HepG2 (cell line): ENCODE measurements around the gene CIB2. TPM values are rescaled to one million over a fixed set of nuclear protein-coding genes. Genes with fewer than 3 reads are reported as not detected.

Source experiments
- ATF5 ChIP-seq: sonication (generic); formaldehyde crosslinking; IDR thresholded peaks from 2 replicates; pipeline ENCODE4 v1.4.0; 2020; ENCODE audit warnings: mild to moderate bottlenecking, low read depth, missing genetic modification reagents
- ATF7 ChIP-seq, 2 experiments: fragments of 450-650 bp in 1 of 2; sonication (generic) in 1 of 2; formaldehyde crosslinking in 1 of 2; IDR thresholded peaks; 2 replicates each; pipeline versions ENCODE4 v1.4.0 to v1.6.1; 2016 to 2020; ENCODE audit warnings: antibody characterized with exemption in 1 of 2, mild to moderate bottlenecking in 1 of 2, missing genetic modification reagents in 1 of 2
- CENPX ChIP-seq: sonication (generic); formaldehyde crosslinking; IDR thresholded peaks from 2 replicates; pipeline ENCODE4 v1.9.0; 2021; ENCODE audit warnings: mild to moderate bottlenecking, missing genetic modification reagents, moderate library complexity
- CREB1 ChIP-seq, 2 experiments: fragments of 450-650 bp in 1 of 2; IDR thresholded peaks; 2 replicates each; pipeline ENCODE4 v1.6.1; 2016 to 2017; ENCODE audit warnings: control low read depth in 1 of 2, mild to moderate bottlenecking in 1 of 2, missing compliant biosample characterization in 1 of 2, missing genetic modification characterization in 1 of 2
- ELF1 ChIP-seq: sonication (generic); formaldehyde crosslinking; IDR thresholded peaks from 2 replicates; pipeline ENCODE4 v1.4.0; 2020; ENCODE audit warnings: missing genetic modification reagents
- ELF4 ChIP-seq: sonication (generic); formaldehyde crosslinking; IDR thresholded peaks from 2 replicates; pipeline ENCODE4 v1.5.0; 2020; ENCODE audit warnings: missing genetic modification reagents, mild to moderate bottlenecking, moderate library complexity, borderline replicate concordance
- GLI4 ChIP-seq: sonication (generic); formaldehyde crosslinking; IDR thresholded peaks from 2 replicates; pipeline ENCODE4 v1.5.1; 2020; ENCODE audit warnings: missing genetic modification reagents, mild to moderate bottlenecking, moderate library complexity, borderline replicate concordance
- HMGA1 ChIP-seq: sonication (generic); formaldehyde crosslinking; conservative IDR thresholded peaks from 2 replicates; pipeline ENCODE4 v1.4.0; 2020; ENCODE audit warnings: missing genetic modification reagents
- IKZF4 ChIP-seq: sonication (generic); formaldehyde crosslinking; IDR thresholded peaks from 2 replicates; pipeline ENCODE4 v1.5.1; 2020; ENCODE audit warnings: borderline replicate concordance, mild to moderate bottlenecking, low read depth, missing genetic modification reagents; ENCODE audit errors: not compliant biosample characterization
- MXD3 ChIP-seq: IDR thresholded peaks from 2 replicates; pipeline ENCODE4 v1.6.1; 2016; ENCODE audit warnings: mild to moderate bottlenecking, missing biosample characterization, missing genetic modification reagents
- NKX3-1 ChIP-seq: sonication (generic); formaldehyde crosslinking; IDR thresholded peaks from 2 replicates; pipeline ENCODE4 v1.5.0; 2020; ENCODE audit warnings: missing genetic modification reagents
- NR2F1 ChIP-seq, 2 experiments: fragments of 450-650 bp in 1 of 2; formaldehyde crosslinking in 1 of 2; IDR thresholded peaks; 2 replicates each; pipeline versions ENCODE4 v1.5.0 to v1.6.1; 2016 to 2020; ENCODE audit warnings: mild to moderate bottlenecking in 1 of 2, missing compliant biosample characterization in 1 of 2, missing genetic modification reagents in 1 of 2, moderate library complexity in 1 of 2
- PRDM4 ChIP-seq: sonication (generic); formaldehyde crosslinking; IDR thresholded peaks from 2 replicates; pipeline ENCODE4 v1.9.0; 2021; ENCODE audit warnings: missing genetic modification reagents, borderline replicate concordance
- SALL1 ChIP-seq: sonication (generic); formaldehyde crosslinking; IDR thresholded peaks from 2 replicates; pipeline ENCODE4 v1.8.0; 2022; ENCODE audit warnings: mild to moderate bottlenecking, missing genetic modification reagents
- SAP130 ChIP-seq: IDR thresholded peaks from 2 replicates; pipeline ENCODE4 v1.6.1; 2016; ENCODE audit warnings: low read depth
- TAF1 ChIP-seq: sonication (generic); formaldehyde crosslinking; IDR thresholded peaks from 2 replicates; pipeline ENCODE4 v1.4.0; 2020; ENCODE audit warnings: missing genetic modification reagents
- TBL1XR1 ChIP-seq: fragments of 150-350 bp; IDR thresholded peaks from 2 replicates; pipeline ENCODE4 v1.6.1; 2014; ENCODE audit warnings: borderline replicate concordance, low read length; ENCODE audit not compliant: partially characterized antibody
- USF2 ChIP-seq, 2 experiments: sonication (generic) in 1 of 2; formaldehyde crosslinking in 1 of 2; IDR thresholded peaks; 2 replicates each; pipeline versions ENCODE4 v1.5.1 to v1.6.1; 2011 to 2020; ENCODE audit warnings: borderline replicate concordance in 1 of 2, low read depth in 1 of 2, low read length in 1 of 2, mild to moderate bottlenecking in 1 of 2, missing genetic modification reagents in 1 of 2, moderate library complexity in 1 of 2
- ZEB1 ChIP-seq: IDR thresholded peaks from 2 replicates; pipeline ENCODE4 v1.6.1; 2012; ENCODE audit warnings: mild to moderate bottlenecking, low read depth, inconsistent platforms; ENCODE audit not compliant: insufficient replicate concordance
- ZNF224 ChIP-seq: sonication (generic); formaldehyde crosslinking; IDR thresholded peaks from 2 replicates; pipeline ENCODE4 v1.5.0; 2020; ENCODE audit warnings: mild to moderate bottlenecking, missing genetic modification reagents
- ZNF329 ChIP-seq: sonication (generic); formaldehyde crosslinking; IDR thresholded peaks from 2 replicates; pipeline ENCODE4 v1.9.0; 2021; ENCODE audit warnings: low read depth, mild to moderate bottlenecking, missing genetic modification reagents
- ZNF350 ChIP-seq: sonication (generic); formaldehyde crosslinking; IDR thresholded peaks from 2 replicates; pipeline ENCODE4 v1.4.0; 2020; ENCODE audit warnings: mild to moderate bottlenecking, low read depth, missing genetic modification reagents, borderline replicate concordance
- ZNF543 ChIP-seq: sonication (generic); formaldehyde crosslinking; IDR thresholded peaks from 2 replicates; pipeline ENCODE4 v1.4.0; 2020; ENCODE audit warnings: mild to moderate bottlenecking, missing genetic modification reagents
- polyA plus RNA-seq, 8 experiments: library from polyadenylated mRNA; depleted of rRNA in 3 of 8; stranded (reverse) in 7 of 8; unstranded in 1 of 8; fragments of >200 nt; fragmentation: Illumina TruSeq in 4 of 8; extraction: Trizol in 4 of 8; gene quantifications; 2 replicates each; pipeline versions ENCODE4 v1.2.1 to v1.2.3, GENCODE V29; 2011 to 2016; ENCODE audit warnings: low read depth in 4 of 8, missing spikeins in 1 of 8, mixed read lengths in 1 of 8; ENCODE audit not compliant: insufficient read depth in 1 of 8
- total RNA-seq, 5 experiments: library from RNA; depleted of rRNA; stranded (reverse); fragments of >200 nt; fragmentation: Illumina TruSeq; extraction: Trizol; gene quantifications; 2 replicates each; pipeline ENCODE4 v1.2.3, GENCODE V29; 2016; ENCODE audit warnings: low read depth in 1 of 5

Gene CIB2
- total and polyA plus RNA-seq, 2 of the 13 experiments (the other 11 are each of a cell fraction or from before 2014, with no cell fraction given), result 1.4 to 1.5 TPM

GRCh38 chr15:78055919-78056713 lies 75.1 kb downstream of the CIB2 start (continued):
- TF ChIP-seq MXD3 (CRISPR knock-in tag) (no peak), GLI4 (CRISPR knock-in tag) (no peak), ELF1 (CRISPR knock-in tag) (no peak), ZNF224 (CRISPR knock-in tag) (no peak), SAP130 (CRISPR knock-in tag) (peak; percentile 14), ZNF350 (CRISPR knock-in tag) (no peak), HMGA1 (no peak), USF2 (IDR thresholded peaks at IDR 0.05; ENCODE audit: low read depth, low read length) (no peak), USF2 (CRISPR knock-in tag; IDR thresholded peaks at IDR 0.05; ENCODE audit: borderline replicate concordance) (no peak), SALL1 (CRISPR knock-in tag) (peak; percentile 44; the same call in 1 of the 2 replicates), ELF4 (CRISPR knock-in tag) (no peak), PRDM4 (CRISPR knock-in tag) (no peak), NKX3-1 (CRISPR knock-in tag) (no peak), TBL1XR1 (no peak), ATF7 (IDR thresholded peaks at IDR 0.05) (no peak), ATF7 (CRISPR knock-in tag; IDR thresholded peaks at IDR 0.05) (no peak), IKZF4 (CRISPR knock-in tag) (no peak), CREB1 (IDR thresholded peaks at IDR 0.05) (no peak), CREB1 (CRISPR knock-in tag; IDR thresholded peaks at IDR 0.05) (no peak), TAF1 (CRISPR knock-in tag) (no peak), ZNF329 (no peak), NR2F1 (CRISPR knock-in tag; IDR thresholded peaks at IDR 0.05) (peak; percentile 74 to 76), ATF5 (CRISPR knock-in tag) (no peak), ZNF543 (CRISPR knock-in tag) (no peak), CENPX (CRISPR knock-in tag) (no peak), ZEB1 (no peak)
